ENCODE data around the gene CDKN2B. TPM values are rescaled to one million over a fixed set of nuclear protein-coding genes. Genes with fewer than 3 reads are reported as not detected.
A peak's percentile ranks its signal among the peaks of the same experiment; 100 is the strongest.

The CDKN2B gene
- total RNA-seq, 4 donors from 2014 or later, result 36.8 to 430 (median 265) TPM

DNA sequence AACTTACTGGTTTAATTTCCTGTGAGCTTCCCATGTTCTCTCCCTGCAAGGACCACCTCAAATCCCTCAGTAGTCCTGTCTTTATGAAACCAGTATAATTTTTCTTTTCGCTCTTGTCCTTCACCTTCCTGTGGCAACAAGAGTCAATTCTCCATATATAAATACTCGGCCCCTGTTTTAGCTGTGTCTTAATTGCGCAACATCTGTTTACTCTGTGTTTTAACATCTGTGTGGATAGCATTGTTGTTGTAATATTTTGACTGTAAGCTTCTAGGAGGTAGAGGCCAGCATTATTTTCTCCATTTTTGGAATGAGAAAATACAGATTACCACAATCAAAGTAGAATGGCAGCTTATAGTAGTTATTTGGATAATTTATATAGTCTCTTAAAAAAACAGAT is 30.2 kb upstream of the CDKN2B start:
- Histone ChIP-seq H3K9me3 (no peaks in the 10 kb centered on the region), H3K27me3 (no peaks in the 10 kb centered on the region), H3K27ac (peak overlapping the region in 3 of 4 donors; percentile 75 to 78 (median 77)), H3K4me1 (peaks cover 0 to 50% (median 30%) of the 10 kb centered on the region in 4 donors), H3K36me3 (no peaks in the 10 kb centered on the region), H3K4me3 (no peak overlapping the region)
- in situ Hi-C loops (cut with MboI; ENCODE audit: low pct_ligation_motif_present in 1 of 4, low pct_unique_long_range_greater_than_20kb in 1 of 4, low sequenced_read_pairs in 3 of 4) (loop anchor here in 1 of 4 donors (25.0 kb wide), 1 partner anchor 423 kb away; no protein-coding TSS in a partner anchor), intact Hi-C loops (cut with DNase I; ENCODE audit: low total_unique reads) (no loop called here)
- no peak for TF ChIP-seq POLR2AphosphoS5 (IDR thresholded peaks at IDR 0.05)
- TF ChIP-seq, protein P1, sequence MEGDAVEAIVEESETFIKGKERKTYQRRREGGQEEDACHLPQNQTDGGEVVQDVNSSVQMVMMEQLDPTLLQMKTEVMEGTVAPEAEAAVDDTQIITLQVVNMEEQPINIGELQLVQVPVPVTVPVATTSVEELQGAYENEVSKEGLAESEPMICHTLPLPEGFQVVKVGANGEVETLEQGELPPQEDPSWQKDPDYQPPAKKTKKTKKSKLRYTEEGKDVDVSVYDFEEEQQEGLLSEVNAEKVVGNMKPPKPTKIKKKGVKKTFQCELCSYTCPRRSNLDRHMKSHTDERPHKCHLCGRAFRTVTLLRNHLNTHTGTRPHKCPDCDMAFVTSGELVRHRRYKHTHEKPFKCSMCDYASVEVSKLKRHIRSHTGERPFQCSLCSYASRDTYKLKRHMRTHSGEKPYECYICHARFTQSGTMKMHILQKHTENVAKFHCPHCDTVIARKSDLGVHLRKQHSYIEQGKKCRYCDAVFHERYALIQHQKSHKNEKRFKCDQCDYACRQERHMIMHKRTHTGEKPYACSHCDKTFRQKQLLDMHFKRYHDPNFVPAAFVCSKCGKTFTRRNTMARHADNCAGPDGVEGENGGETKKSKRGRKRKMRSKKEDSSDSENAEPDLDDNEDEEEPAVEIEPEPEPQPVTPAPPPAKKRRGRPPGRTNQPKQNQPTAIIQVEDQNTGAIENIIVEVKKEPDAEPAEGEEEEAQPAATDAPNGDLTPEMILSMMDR (IDR thresholded peaks at IDR 0.05), result no peak
- TF ChIP-seq EP300 (IDR thresholded peaks at IDR 0.05; ENCODE audit: low read depth), result no peak
- TF ChIP-seq POLR2A (IDR thresholded peaks at IDR 0.05), result no peak
- 42 to 50% methylated on average over 3 of the region's 3 CpGs for WGBS, 2 donors (ENCODE audit: low coverage in 1 of 2)
- DNase-seq, result no peak

GRCh38 chr9:22037954-22038690 is 29.0 kb upstream of the CDKN2B start:
- Histone ChIP-seq H3K27me3 (no peaks in the 10 kb centered on the region), H3K27ac (peak overlapping the region; percentile 22 to 78 (median 65)), H3K9me3 (no peaks in the 10 kb centered on the region), H3K4me1 (peaks cover 0 to 48% (median 29%) of the 10 kb centered on the region in 4 donors), H3K36me3 (no peaks in the 10 kb centered on the region), H3K4me3 (no peak overlapping the region)
- in situ Hi-C loops (cut with MboI; ENCODE audit: low pct_ligation_motif_present in 1 of 4, low pct_unique_long_range_greater_than_20kb in 1 of 4, low sequenced_read_pairs in 3 of 4) (loop anchor here in 1 of 4 donors (25.0 kb wide), 1 partner anchor 424 kb away; no protein-coding TSS in a partner anchor), intact Hi-C loops (cut with DNase I; ENCODE audit: low total_unique reads) (no loop called here)
- DNase-seq, result no peak
- 13 to 15% methylated on average over 2 of the region's 2 CpGs for WGBS, 2 donors (ENCODE audit: low coverage in 1 of 2)
- TF ChIP-seq POLR2AphosphoS5 (IDR thresholded peaks at IDR 0.05) (peak in 1 of 3 donors; percentile 70), EP300 (IDR thresholded peaks at IDR 0.05; ENCODE audit: low read depth) (no peak)
- TF ChIP-seq, protein P1 (IDR thresholded peaks at IDR 0.05), result peak; percentile 44 to 70 (median 52)

DNA sequence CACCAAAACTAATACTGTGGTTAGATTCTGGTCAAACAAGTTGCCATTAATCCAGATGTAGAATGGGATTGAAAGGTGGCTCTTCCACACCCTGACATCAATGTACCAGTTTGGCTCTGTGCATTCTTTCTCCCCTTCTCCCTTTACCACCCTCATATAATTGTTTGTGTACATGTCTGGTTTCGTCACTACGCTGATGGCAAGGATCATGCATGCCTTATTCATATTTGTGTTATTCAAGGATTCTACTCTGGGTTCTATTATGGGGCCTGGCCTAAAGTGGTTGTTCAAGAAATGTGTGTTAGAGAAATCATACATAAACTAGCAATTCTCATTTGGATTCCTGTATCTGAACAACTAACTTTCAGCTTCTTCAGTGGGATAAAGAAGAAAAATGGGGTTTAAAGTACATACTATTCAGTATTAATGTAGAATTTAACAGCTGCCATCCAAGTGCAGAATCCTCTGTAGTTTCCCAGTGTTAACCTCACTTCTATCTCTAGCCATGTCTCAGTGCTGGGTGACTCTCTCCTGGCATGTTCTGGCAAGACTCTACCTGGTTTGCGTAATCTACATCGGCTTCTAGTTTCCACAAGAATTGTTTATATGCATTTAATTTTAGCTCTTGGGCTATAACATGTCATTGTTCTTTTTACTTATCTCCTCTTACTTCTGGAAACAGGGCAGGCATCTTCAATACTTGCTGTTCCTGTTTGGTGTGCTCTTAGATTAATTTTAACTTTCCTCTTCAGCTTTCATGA is 27.9 kb upstream of the CDKN2B start:
- H3K4me3 ChIP-seq, result no peak overlapping the region
- peaks cover 0 to 41% (median 23%) of the 10 kb centered on the region in 4 donors for H3K4me1 ChIP-seq
- in situ Hi-C loops (cut with MboI; ENCODE audit: low pct_ligation_motif_present in 1 of 4, low pct_unique_long_range_greater_than_20kb in 1 of 4, low sequenced_read_pairs in 3 of 4) (loop anchor here in 1 of 4 donors (25.0 kb wide), 1 partner anchor 425 kb away; no protein-coding TSS in a partner anchor), intact Hi-C loops (cut with DNase I; ENCODE audit: low total_unique reads) (no loop called here)
- DNase-seq, result no peak
- WGBS, 2 donors (ENCODE audit: low coverage in 1 of 2), result 70 to 76% methylated on average over 4 of the region's 4 CpGs
- no peak for TF ChIP-seq POLR2AphosphoS5 (IDR thresholded peaks at IDR 0.05)
- no peak for TF ChIP-seq EP300 (IDR thresholded peaks at IDR 0.05; ENCODE audit: low read depth)
- TF ChIP-seq, protein P1 (IDR thresholded peaks at IDR 0.05), result no peak
- no peak for TF ChIP-seq POLR2A (IDR thresholded peaks at IDR 0.05)
- no peaks in the 10 kb centered on the region for H3K36me3 ChIP-seq
- peak overlapping the region; percentile 22 to 78 (median 65) for H3K27ac ChIP-seq
- no peaks in the 10 kb centered on the region for H3K27me3 ChIP-seq
- no peaks in the 10 kb centered on the region for H3K9me3 ChIP-seq

DNA sequence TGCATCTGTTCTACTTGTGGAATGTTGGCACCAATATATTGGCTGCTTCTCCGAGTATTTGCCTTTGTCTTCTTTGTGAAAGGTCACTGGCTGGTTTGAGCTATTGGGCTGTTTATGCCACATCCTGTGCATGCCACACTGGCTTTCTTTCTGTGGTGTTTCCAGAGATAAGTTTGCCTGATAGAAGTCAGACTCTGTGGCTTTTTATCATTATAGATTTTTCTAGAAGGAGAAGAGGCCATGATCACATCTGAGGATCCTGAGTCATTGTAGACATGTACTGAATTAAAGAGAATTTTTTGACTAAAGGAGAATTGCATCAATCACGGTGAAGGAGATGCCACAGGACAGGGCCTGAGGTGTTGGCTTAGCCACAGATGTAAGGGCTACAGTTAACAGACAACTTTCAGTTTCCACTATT is 26.5 kb upstream of the CDKN2B start:
- DNase-seq, result no peak
- intact Hi-C loops (cut with DNase I; ENCODE audit: low total_unique reads) (no loop called here), in situ Hi-C loops (cut with MboI; ENCODE audit: low pct_ligation_motif_present in 1 of 4, low pct_unique_long_range_greater_than_20kb in 1 of 4, low sequenced_read_pairs in 3 of 4) (loop anchor here in 1 of 4 donors (25.0 kb wide), 1 partner anchor 427 kb away; no protein-coding TSS in a partner anchor)
- TF ChIP-seq POLR2AphosphoS5 (IDR thresholded peaks at IDR 0.05) (no peak), EP300 (IDR thresholded peaks at IDR 0.05; ENCODE audit: low read depth) (no peak), POLR2A (IDR thresholded peaks at IDR 0.05) (no peak)
- TF ChIP-seq, protein P1 (IDR thresholded peaks at IDR 0.05), result no peak
- Histone ChIP-seq H3K4me1 (peaks cover 0 to 34% (median 23%) of the 10 kb centered on the region in 4 donors), H3K36me3 (no peaks in the 10 kb centered on the region), H3K4me3 (no peak overlapping the region), H3K9me3 (no peaks in the 10 kb centered on the region), H3K27ac (no peak overlapping the region), H3K27me3 (no peaks in the 10 kb centered on the region)
- 64 to 84% methylated on average over 2 of the region's 2 CpGs for WGBS, 2 donors (ENCODE audit: low coverage in 1 of 2)

All from transverse colon (tissue), 4 donors.